Mesodermal cell (in vitro differentiated cells): ENCODE results near the gene PUS1.
"Not testable (repeated sequence)": the region's sequence is repeated elsewhere in the genome, so short reads cannot be mapped to it uniquely, and the experiment has no call there.

Source experiments
- H3K27ac ChIP-seq: 2 replicates; pipeline ENCODE4 v1.7.0; 2013; ENCODE audit warnings: mild to moderate bottlenecking, low read depth, low read length, moderate library complexity; ENCODE audit not compliant: severe bottlenecking
- H3K36me3 ChIP-seq: 2 replicates; pipeline ENCODE4 v1.7.1; 2013; ENCODE audit warnings: mild to moderate bottlenecking, low read length, moderate library complexity; ENCODE audit not compliant: control insufficient read depth, insufficient read depth
- H3K4me1 ChIP-seq: one replicate; pipeline ENCODE4 v1.7.1; 2013; ENCODE audit warnings: mild to moderate bottlenecking, low read length; ENCODE audit not compliant: insufficient read depth, control insufficient read depth, poor library complexity, severe bottlenecking
- H3K4me3 ChIP-seq: 2 replicates; pipeline ENCODE4 v1.7.0; 2013; ENCODE audit warnings: low read length, control low read depth, mild to moderate bottlenecking; ENCODE audit not compliant: insufficient read depth, poor library complexity, severe bottlenecking; ENCODE audit errors: extremely low read depth
- H3K9me3 ChIP-seq: 2 replicates; pipeline ENCODE4 v1.7.1; 2013; ENCODE audit warnings: mild to moderate bottlenecking, low read length, moderate library complexity; ENCODE audit not compliant: control insufficient read depth
- WGBS, 2 experiments: methylation state at CpG; one replicate each; pipeline ENCODE4 v1.1.5; 2013; ENCODE audit warnings: missing lambda C conversion rate in 2 of 2; ENCODE audit not compliant: insufficient coverage in 2 of 2; 5-methylcytosine and 5-hydroxymethylcytosine counted together

The PUS1 gene

GRCh38 chr12:131971226-131971625 lies 42.1 kb downstream of the PUS1 start:
- 100% methylated on average over 1 of the region's 1 CpG; no CpG with 5 or more reads in 1 of the 2 experiments for WGBS, 2 experiments
- H3K4me3 ChIP-seq: no peak overlapping the region
- H3K27ac ChIP-seq: no peak overlapping the region
- H3K4me1 ChIP-seq: no peaks in the 10 kb centered on the region
- H3K9me3 ChIP-seq: no peaks in the 10 kb centered on the region
- peaks cover 21% of the 10 kb centered on the region for H3K36me3 ChIP-seq

GRCh38 chr12:131975228-131975627 lies 46.2 kb downstream of the PUS1 start:
- WGBS, 2 experiments: 97 to 98% methylated on average over 7 to 8 of the region's 8 CpGs
- Histone ChIP-seq H3K36me3 (peaks cover 32% of the 10 kb centered on the region), H3K4me3 (no peak overlapping the region), H3K9me3 (no peaks in the 10 kb centered on the region), H3K4me1 (no peaks in the 10 kb centered on the region), H3K27ac (no peak overlapping the region)

GRCh38 chr12:131979606-131980005 lies 50.5 kb downstream of the PUS1 start:
- Histone ChIP-seq H3K27ac (no peak overlapping the region), H3K36me3 (peaks cover 55% of the 10 kb centered on the region), H3K4me3 (no peak overlapping the region), H3K4me1 (peaks cover 8% of the 10 kb centered on the region), H3K9me3 (no peaks in the 10 kb centered on the region)
- 95 to 99% methylated on average over 9 of the region's 12 CpGs for WGBS, 2 experiments

GRCh38 chr12:131980263-131980662 lies 51.2 kb downstream of the PUS1 start:
- no peak overlapping the region for H3K4me3 ChIP-seq
- WGBS, 2 experiments: 80 to 88% methylated on average over 1 of the region's 3 CpGs
- H3K36me3 ChIP-seq: peaks cover 59% of the 10 kb centered on the region
- H3K9me3 ChIP-seq: no peaks in the 10 kb centered on the region
- no peak overlapping the region for H3K27ac ChIP-seq
- H3K4me1 ChIP-seq: peaks cover 8% of the 10 kb centered on the region

GRCh38 chr12:131981388-131981787 lies 52.3 kb downstream of the PUS1 start:
- Histone ChIP-seq H3K36me3 (peaks cover 70% of the 10 kb centered on the region), H3K27ac (no peak overlapping the region), H3K9me3 (no peaks in the 10 kb centered on the region), H3K4me3 (no peak overlapping the region), H3K4me1 (peaks cover 9% of the 10 kb centered on the region)
- 97 to 100% methylated on average over 9 to 10 of the region's 10 CpGs for WGBS, 2 experiments

GRCh38 chr12:131982041-131982440 lies 53.0 kb downstream of the PUS1 start:
- Histone ChIP-seq H3K4me1 (peaks cover 16% of the 10 kb centered on the region), H3K36me3 (peaks cover 77% of the 10 kb centered on the region), H3K27ac (no peak overlapping the region), H3K4me3 (no peak overlapping the region), H3K9me3 (no peaks in the 10 kb centered on the region)
- 96 to 100% methylated on average over 4 to 14 of the region's 17 CpGs for WGBS, 2 experiments

- peaks cover 19% of the 10 kb centered on the region for H3K4me1 ChIP-seq
- H3K4me3 ChIP-seq: no peak overlapping the region
- H3K27ac ChIP-seq: no peak overlapping the region
- H3K9me3 ChIP-seq: no peaks in the 10 kb centered on the region
- WGBS, 2 experiments: 90 to 92% methylated on average over 5 to 6 of the region's 6 CpGs
- H3K36me3 ChIP-seq: peaks cover 81% of the 10 kb centered on the region
Measured at GRCh38 chr12:131983026-131983425, 54.0 kb downstream of the PUS1 start.

- H3K4me3 ChIP-seq: no peak overlapping the region
- peaks cover 85% of the 10 kb centered on the region for H3K36me3 ChIP-seq
- H3K4me1 ChIP-seq: peaks cover 19% of the 10 kb centered on the region
- 77 to 83% methylated on average over 2 to 3 of the region's 6 CpGs for WGBS, 2 experiments
- no peaks in the 10 kb centered on the region for H3K9me3 ChIP-seq
- no peak overlapping the region for H3K27ac ChIP-seq
Measured at GRCh38 chr12:131983554-131983953, 54.5 kb downstream of the PUS1 start.

GRCh38 chr12:131984334-131984733 lies 55.3 kb downstream of the PUS1 start:
- H3K9me3 ChIP-seq: no peaks in the 10 kb centered on the region
- no peak overlapping the region for H3K27ac ChIP-seq
- H3K4me1 ChIP-seq: peaks cover 19% of the 10 kb centered on the region
- H3K4me3 ChIP-seq: no peak overlapping the region
- H3K36me3 ChIP-seq: peaks cover 89% of the 10 kb centered on the region
- 90 to 100% methylated on average over 1 of the region's 3 CpGs for WGBS, 2 experiments

- Histone ChIP-seq H3K4me1 (peaks cover 30% of the 10 kb centered on the region), H3K36me3 (peaks cover 86% of the 10 kb centered on the region)
- H3K27ac ChIP-seq, H3K4me3 ChIP-seq, H3K9me3 ChIP-seq: not testable (repeated sequence)
- WGBS, 2 experiments: 96% methylated on average over 7 to 10 of the region's 11 CpGs
Measured at GRCh38 chr12:131985510-131985875, 56.4 kb downstream of the PUS1 start.

- Histone ChIP-seq H3K9me3 (no peaks in the 10 kb centered on the region), H3K4me3 (no peak overlapping the region), H3K4me1 (peaks cover 39% of the 10 kb centered on the region), H3K36me3 (peaks cover 87% of the 10 kb centered on the region), H3K27ac (no peak overlapping the region)
- WGBS, 2 experiments: 95 to 96% methylated on average over 13 to 17 of the region's 17 CpGs
Measured at GRCh38 chr12:131986361-131986760, 57.3 kb downstream of the PUS1 start.
